Measurements from ENCODE around the gene METAP1D.
A peak's percentile ranks its signal among the peaks of the same experiment; 100 is the strongest.

METAP1D gene

DNA sequence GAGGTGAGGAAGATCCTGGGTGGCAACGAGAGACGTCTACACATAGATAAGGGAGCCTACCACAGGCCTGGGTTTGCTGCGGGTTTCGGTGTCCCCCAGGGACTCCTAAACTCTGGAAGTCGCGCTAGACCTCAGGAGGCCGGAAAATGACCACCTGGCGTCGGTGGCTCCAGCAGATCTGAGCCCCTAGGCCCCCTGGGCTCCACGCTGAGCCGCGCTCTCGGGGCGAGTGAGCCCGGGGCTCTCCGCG, 84.6 kb downstream of the METAP1D start:
- TF ChIP-seq GATA1 (IDR thresholded peaks at IDR 0.05; ENCODE audit: low read depth, low read length): no peak
- no peak for TF ChIP-seq POLR2A (IDR thresholded peaks at IDR 0.05; ENCODE audit: low read length)

GRCh38 chr2:172084645-172085459, 85.1 kb downstream of the METAP1D start:
- TF ChIP-seq GATA1 (IDR thresholded peaks at IDR 0.05; ENCODE audit: low read depth, low read length) (no peak), POLR2A (IDR thresholded peaks at IDR 0.05; ENCODE audit: low read length) (no peak)
- peak; percentile 72 for DNase-seq

More for the DNA sequence above, 84.6 kb downstream of the METAP1D start:
- DNase-seq: no peak

DNA sequence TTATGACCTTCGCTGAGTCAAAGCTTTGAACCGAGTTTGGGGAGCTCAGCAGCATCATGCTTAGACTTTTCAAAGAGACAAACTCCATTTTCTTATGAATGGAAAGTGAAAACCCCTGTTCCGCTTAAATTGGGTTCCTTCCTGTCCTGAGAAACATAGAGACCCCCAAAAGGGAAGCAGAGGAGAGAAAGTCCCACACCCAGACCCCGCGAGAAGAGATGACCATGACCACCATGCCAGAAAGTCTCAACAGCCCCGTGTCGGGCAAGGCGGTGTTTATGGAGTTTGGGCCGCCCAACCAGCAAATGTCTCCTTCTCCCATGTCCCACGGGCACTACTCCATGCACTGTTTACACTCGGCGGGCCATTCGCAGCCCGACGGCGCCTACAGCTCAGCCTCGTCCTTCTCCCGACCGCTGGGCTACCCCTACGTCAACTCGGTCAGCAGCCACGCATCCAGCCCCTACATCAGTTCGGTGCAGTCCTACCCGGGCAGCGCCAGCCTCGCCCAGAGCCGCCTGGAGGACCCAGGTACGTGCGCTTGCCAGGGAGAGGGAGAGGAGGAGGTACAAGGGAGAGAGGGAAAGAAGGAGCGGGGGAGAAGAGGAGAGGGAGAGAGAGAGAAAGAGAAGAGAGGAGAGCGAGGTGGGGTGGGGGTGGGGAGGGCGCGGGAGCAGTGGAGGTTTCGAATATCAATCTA, 85.9 kb downstream of the METAP1D start, which contains the start of gene DLX1:
Gene DLX1, plus strand, starts transcription at position 48 of the 700 bp plus-strand sequence. Its CDS starts 171 bp downstream, at position 219.
- peak; percentile 35 to 47 for DNase-seq
- TF ChIP-seq GATA1 (IDR thresholded peaks at IDR 0.05; ENCODE audit: low read depth, low read length) (no peak), POLR2A (IDR thresholded peaks at IDR 0.05; ENCODE audit: low read length) (no peak)

- DNase-seq: peak; percentile 56 to 62
Measured at GRCh38 chr2:172086241-172087206, 86.8 kb downstream of the METAP1D start.

GRCh38 chr2:172087207-172087779, 87.5 kb downstream of the METAP1D start:
- peak in 1 of 2 experiments; percentile 36 for DNase-seq
- no peak for TF ChIP-seq GATA1 (IDR thresholded peaks at IDR 0.05; ENCODE audit: low read depth, low read length)
- TF ChIP-seq POLR2A (IDR thresholded peaks at IDR 0.05; ENCODE audit: low read length): no peak

More at GRCh38 chr2:172086241-172087206, 86.8 kb downstream of the METAP1D start:
- no peak for TF ChIP-seq GATA1 (IDR thresholded peaks at IDR 0.05; ENCODE audit: low read depth, low read length)
- no peak for TF ChIP-seq POLR2A (IDR thresholded peaks at IDR 0.05; ENCODE audit: low read length)

GRCh38 chr2:172087780-172088244, 88.1 kb downstream of the METAP1D start:
- TF ChIP-seq GATA1 (IDR thresholded peaks at IDR 0.05; ENCODE audit: low read depth, low read length) (no peak), POLR2A (IDR thresholded peaks at IDR 0.05; ENCODE audit: low read length) (no peak)
- DNase-seq: peak in 1 of 2 experiments; percentile 43

DNA sequence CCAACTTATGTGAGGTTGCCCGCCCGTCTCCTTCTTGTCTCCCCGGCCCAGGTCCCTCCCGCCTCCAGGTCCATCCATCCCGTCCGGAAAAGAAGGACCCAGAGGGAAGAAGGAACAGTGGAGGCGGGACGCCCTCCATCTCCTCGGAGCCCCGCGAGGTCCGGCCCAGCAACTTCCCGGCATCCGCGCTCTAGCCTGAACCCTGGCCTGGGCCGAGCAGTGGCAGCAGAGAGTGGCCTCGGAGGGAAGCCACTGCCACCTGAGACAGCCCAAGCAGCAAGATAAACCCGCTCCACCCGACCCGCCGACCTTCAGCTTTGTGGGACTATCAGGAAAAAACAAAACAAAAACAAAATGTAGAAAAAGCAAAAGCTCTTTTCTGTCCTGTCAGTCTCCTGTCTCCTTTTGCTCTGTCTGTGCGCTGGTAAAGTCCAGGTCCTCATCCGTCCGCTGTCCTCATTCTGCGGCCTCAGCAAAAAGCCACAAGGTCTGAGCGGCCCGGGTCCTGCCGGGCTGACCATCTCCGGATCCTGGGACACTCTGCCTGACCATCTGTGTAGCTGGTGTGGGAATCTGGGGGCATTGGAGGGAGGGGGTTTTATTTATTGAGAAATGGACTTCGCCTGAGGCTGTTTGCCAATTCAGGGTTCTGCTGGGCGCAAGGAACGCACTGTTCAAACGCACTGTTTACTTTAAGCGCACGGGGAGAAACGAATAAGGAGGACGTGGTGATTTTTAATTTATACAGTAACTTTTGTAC, 88.7 kb downstream of the METAP1D start:
- TF ChIP-seq GATA1 (IDR thresholded peaks at IDR 0.05; ENCODE audit: low read depth, low read length): no peak
- TF ChIP-seq POLR2A (IDR thresholded peaks at IDR 0.05; ENCODE audit: low read length): no peak

DNA sequence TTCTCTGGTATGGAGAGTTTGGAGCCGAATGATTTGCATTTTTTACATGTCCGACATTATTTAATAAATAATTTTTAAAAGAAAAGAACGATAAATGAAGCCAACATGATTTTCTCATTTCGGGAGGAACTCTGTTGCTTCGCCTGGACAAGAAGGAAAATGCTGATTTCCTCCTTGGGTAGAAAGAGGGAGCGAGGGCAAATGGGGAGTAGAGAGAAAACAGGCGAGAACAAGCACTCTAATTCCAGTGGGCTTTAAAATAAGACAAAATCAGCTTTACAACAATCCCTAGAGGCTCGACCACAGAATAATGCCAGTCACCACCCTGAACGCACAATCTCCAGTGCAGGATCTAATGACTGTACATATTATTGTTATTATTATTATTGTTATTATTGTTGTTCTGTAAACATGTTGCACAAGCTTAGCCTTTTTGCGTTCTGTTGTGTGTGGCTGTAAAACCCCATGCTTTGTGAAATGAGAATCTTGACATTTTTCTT, 89.3 kb downstream of the METAP1D start:
- no peak for DNase-seq
- no peak for TF ChIP-seq POLR2A (IDR thresholded peaks at IDR 0.05; ENCODE audit: low read length)
- no peak for TF ChIP-seq GATA1 (IDR thresholded peaks at IDR 0.05; ENCODE audit: low read depth, low read length)

More for the DNA sequence above, 88.7 kb downstream of the METAP1D start:
- peak in 1 of 2 experiments; percentile 30 for DNase-seq

DNA sequence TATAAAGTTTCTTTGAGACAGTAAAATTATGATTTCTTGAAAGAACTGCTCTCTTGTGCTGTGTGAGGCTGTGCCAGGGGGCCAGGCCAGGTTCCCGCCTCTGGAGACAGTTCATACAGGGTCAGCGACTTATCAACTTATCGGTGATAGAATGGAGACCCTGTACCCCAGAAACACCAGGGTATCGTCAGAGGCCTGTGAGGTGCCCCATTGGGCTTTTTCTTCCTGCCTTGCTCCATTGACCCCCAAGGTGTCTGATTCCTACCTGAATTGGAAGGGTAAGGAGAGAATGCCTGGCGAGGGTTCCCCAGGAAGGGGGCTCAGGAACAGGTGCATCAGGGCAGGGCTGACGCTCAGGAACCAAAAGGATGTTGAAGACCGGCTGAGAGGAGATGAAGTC, 89.9 kb downstream of the METAP1D start:
- DNase-seq: no peak
- no peak for TF ChIP-seq GATA1 (IDR thresholded peaks at IDR 0.05; ENCODE audit: low read depth, low read length)
- no peak for TF ChIP-seq POLR2A (IDR thresholded peaks at IDR 0.05; ENCODE audit: low read length)

- no peak for TF ChIP-seq POLR2A (IDR thresholded peaks at IDR 0.05; ENCODE audit: low read length)
- no peak for TF ChIP-seq GATA1 (IDR thresholded peaks at IDR 0.05; ENCODE audit: low read depth, low read length)
- no peak for DNase-seq
Measured at GRCh38 chr2:172090044-172090961, 90.5 kb downstream of the METAP1D start.

DNA sequence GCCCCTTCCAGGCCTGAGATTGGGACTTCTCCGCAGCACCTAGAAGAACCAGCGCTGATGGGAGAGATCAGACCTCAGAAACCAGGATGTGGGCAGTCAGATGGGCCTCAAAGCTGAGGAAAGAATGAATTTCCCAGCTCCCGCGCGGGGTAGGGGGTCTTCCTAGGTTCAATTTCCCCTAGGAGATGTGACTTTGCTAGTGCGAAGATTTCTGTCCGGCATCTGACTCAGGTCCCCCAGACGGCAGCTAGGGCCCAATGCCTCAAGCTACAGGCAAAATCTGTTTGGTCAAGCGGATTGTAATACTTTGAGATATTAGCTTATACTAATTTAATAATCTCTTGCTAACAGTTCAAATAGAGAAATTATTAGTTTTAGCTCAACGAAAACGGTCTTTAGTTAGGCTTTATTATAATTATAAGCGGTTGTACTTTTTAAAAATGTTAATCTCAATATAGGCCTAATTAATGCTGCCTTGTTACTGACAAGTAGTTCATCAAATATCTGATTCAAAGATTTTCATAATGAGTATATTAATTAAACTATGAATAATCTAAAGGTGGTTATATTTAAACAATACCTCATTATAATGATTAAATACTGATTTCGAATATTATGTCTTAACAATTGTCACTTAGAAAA, 91.4 kb downstream of the METAP1D start:
- no peak for DNase-seq
- TF ChIP-seq POLR2A (IDR thresholded peaks at IDR 0.05; ENCODE audit: low read length) (no peak), GATA1 (IDR thresholded peaks at IDR 0.05; ENCODE audit: low read depth, low read length) (no peak)
